DLD1 (cell line): Measurements from ENCODE around the gene SBK3.
"Not testable (repeated sequence)": the region's sequence is repeated elsewhere in the genome, so short reads cannot be mapped to it uniquely, and the experiment has no call there.

Experiments used
- in situ Hi-C: cut with HindIII; loops from 2 replicates; pipeline ENCODE4 v1.10.0; 2017; ENCODE audit warnings: low sequenced_read_pairs

The SBK3 gene

GRCh38 chr19:55525289-55526101, 19.8 kb downstream of the SBK3 start:
- in situ Hi-C loops = loop anchor here (5.0 kb wide), 1 partner anchor 97 kb away; the partner anchor contains the start of gene ZNF784

GRCh38 chr19:55520691-55521292, 24.6 kb downstream of the SBK3 start:
- in situ Hi-C loops = no loop called here

GRCh38 chr19:55519451-55520311, 25.7 kb downstream of the SBK3 start:
- in situ Hi-C loops = no loop called here

- in situ Hi-C loops = no loop called here
Measured at GRCh38 chr19:55516878-55517620, 28.3 kb downstream of the SBK3 start.

- in situ Hi-C loops = no loop called here
Measured at GRCh38 chr19:55508120-55508519, 37.2 kb downstream of the SBK3 start.

- in situ Hi-C loops = no loop called here
Measured at GRCh38 chr19:55504981-55505380, 40.4 kb downstream of the SBK3 start.

- in situ Hi-C loops = no loop called here
Measured at GRCh38 chr19:55504252-55504603, 41.1 kb downstream of the SBK3 start.

GRCh38 chr19:55503502-55504251, 41.7 kb downstream of the SBK3 start:
- in situ Hi-C loops = no loop called here

GRCh38 chr19:55503157-55503501, 42.2 kb downstream of the SBK3 start:
- in situ Hi-C loops = no loop called here

GRCh38 chr19:55502197-55502952, 43.0 kb downstream of the SBK3 start:
- in situ Hi-C loops = no loop called here

GRCh38 chr19:55500368-55500952, 44.9 kb downstream of the SBK3 start:
- in situ Hi-C loops = no loop called here

- in situ Hi-C loops = no loop called here
Measured at GRCh38 chr19:55498246-55498840, 47.0 kb downstream of the SBK3 start.

GRCh38 chr19:55497763-55498162, 47.6 kb downstream of the SBK3 start:
- in situ Hi-C loops = no loop called here

- in situ Hi-C loops = not testable (repeated sequence)
Measured at GRCh38 chr19:55496820-55497219, 48.5 kb downstream of the SBK3 start.

- in situ Hi-C loops = no loop called here
Measured at GRCh38 chr19:55495646-55496349, 49.5 kb downstream of the SBK3 start.

GRCh38 chr19:55494172-55494761, 51.1 kb downstream of the SBK3 start:
- in situ Hi-C loops = no loop called here

- in situ Hi-C loops = no loop called here
Measured at GRCh38 chr19:55493645-55494171, 51.6 kb downstream of the SBK3 start.
